ENCODE results near the gene MOB2.

MOB2 gene

GRCh38 chr11:1473786-1474185 is 12.8 kb downstream of the MOB2 start:
- TF ChIP-seq CTCF (conservative IDR thresholded peaks at IDR 0.05; ENCODE audit: low read length): no peak
- no peaks in the 10 kb centered on the region for H3F3A ChIP-seq (ENCODE audit: low read depth)
- no peak overlapping the region for H3K4me3 ChIP-seq (ENCODE audit: low read length, poor library complexity, severe bottlenecking)
- no peaks in the 10 kb centered on the region for H3K9me3 ChIP-seq (ENCODE audit: insufficient read depth, low read depth, low read length)
- H3K9ac ChIP-seq (ENCODE audit: low read depth, low read length, poor library complexity, severe bottlenecking): no peak overlapping the region
- H3K9me2 ChIP-seq (replicated peaks; ENCODE audit: low read depth, low read length): no peaks in the 10 kb centered on the region
- H3K4me2 ChIP-seq (ENCODE audit: low read depth, low read length, poor library complexity, severe bottlenecking): no peak overlapping the region
- peaks cover 45% of the 10 kb centered on the region; the same call in 1 of the 2 replicates for H3K36me3 ChIP-seq (ENCODE audit: insufficient read depth, low read length)
- no peaks in the 10 kb centered on the region for H3K79me2 ChIP-seq (ENCODE audit: insufficient read depth, low read length)
- H2AFZ ChIP-seq (ENCODE audit: low read length): no peak overlapping the region
- H4K20me1 ChIP-seq (ENCODE audit: insufficient read depth, low read length, poor library complexity, severe bottlenecking): no peaks in the 10 kb centered on the region
- H3K4me1 ChIP-seq (ENCODE audit: insufficient read depth, low read length, poor library complexity, severe bottlenecking): peaks cover 5% of the 10 kb centered on the region
- H3K27me3 ChIP-seq (ENCODE audit: insufficient read depth, low read length, poor library complexity, severe bottlenecking): no peaks in the 10 kb centered on the region

GRCh38 chr11:1473011-1473628 is 13.5 kb downstream of the MOB2 start:
- Histone ChIP-seq H3K4me3 (ENCODE audit: low read length, poor library complexity, severe bottlenecking) (no peak overlapping the region), H3K9me3 (ENCODE audit: insufficient read depth, low read depth, low read length) (no peaks in the 10 kb centered on the region), H3K4me1 (ENCODE audit: insufficient read depth, low read length, poor library complexity, severe bottlenecking) (peaks cover 2% of the 10 kb centered on the region), H3K9me2 (replicated peaks; ENCODE audit: low read depth, low read length) (no peaks in the 10 kb centered on the region), H3K9ac (ENCODE audit: low read depth, low read length, poor library complexity, severe bottlenecking) (no peak overlapping the region), H3F3A (ENCODE audit: low read depth) (no peaks in the 10 kb centered on the region), H3K36me3 (ENCODE audit: insufficient read depth, low read length) (peaks cover 45% of the 10 kb centered on the region; the same call in 1 of the 2 replicates), H2AFZ (ENCODE audit: low read length) (no peak overlapping the region), H3K27me3 (ENCODE audit: insufficient read depth, low read length, poor library complexity, severe bottlenecking) (no peaks in the 10 kb centered on the region), H3K79me2 (ENCODE audit: insufficient read depth, low read length) (no peaks in the 10 kb centered on the region), H3K4me2 (ENCODE audit: low read depth, low read length, poor library complexity, severe bottlenecking) (no peak overlapping the region), H4K20me1 (ENCODE audit: insufficient read depth, low read length, poor library complexity, severe bottlenecking) (no peaks in the 10 kb centered on the region)
- TF ChIP-seq EZH2phosphoT487 (IDR thresholded peaks at IDR 0.05; ENCODE audit: borderline replicate concordance): no peak
- TF ChIP-seq CTCF (conservative IDR thresholded peaks at IDR 0.05; ENCODE audit: low read length): no peak

GRCh38 chr11:1472180-1473005 is 14.2 kb downstream of the MOB2 start:
- no peaks in the 10 kb centered on the region for H3K9me2 ChIP-seq (replicated peaks; ENCODE audit: low read depth, low read length)
- H3K79me2 ChIP-seq (ENCODE audit: insufficient read depth, low read length): no peaks in the 10 kb centered on the region
- H3K36me3 ChIP-seq (ENCODE audit: insufficient read depth, low read length): peaks cover 40% of the 10 kb centered on the region; the same call in 1 of the 2 replicates
- H3K27me3 ChIP-seq (ENCODE audit: insufficient read depth, low read length, poor library complexity, severe bottlenecking): no peaks in the 10 kb centered on the region
- no peaks in the 10 kb centered on the region for H4K20me1 ChIP-seq (ENCODE audit: insufficient read depth, low read length, poor library complexity, severe bottlenecking)
- no peaks in the 10 kb centered on the region for H3F3A ChIP-seq (ENCODE audit: low read depth)
- H3K4me2 ChIP-seq (ENCODE audit: low read depth, low read length, poor library complexity, severe bottlenecking): no peak overlapping the region
- no peaks in the 10 kb centered on the region for H3K4me1 ChIP-seq (ENCODE audit: insufficient read depth, low read length, poor library complexity, severe bottlenecking)
- no peak overlapping the region for H3K4me3 ChIP-seq (ENCODE audit: low read length, poor library complexity, severe bottlenecking)
- H3K9me3 ChIP-seq (ENCODE audit: insufficient read depth, low read depth, low read length): no peaks in the 10 kb centered on the region
- TF ChIP-seq CTCF (conservative IDR thresholded peaks at IDR 0.05; ENCODE audit: low read length) (no peak), EZH2phosphoT487 (IDR thresholded peaks at IDR 0.05; ENCODE audit: borderline replicate concordance) (no peak)
- no peak overlapping the region for H3K9ac ChIP-seq (ENCODE audit: low read depth, low read length, poor library complexity, severe bottlenecking)
- H2AFZ ChIP-seq (ENCODE audit: low read length): no peak overlapping the region
